HS-5 (cell line): ENCODE results near the gene BFSP2.
"Not testable (repeated sequence)": the region's sequence is repeated elsewhere in the genome, so short reads cannot be mapped to it uniquely, and the experiment has no call there.

Experiments
- DNase-seq: peaks from one replicate; pipeline ENCODE4 v3.0.0-alpha.2; 2012; ENCODE audit warnings: low read depth

Gene BFSP2

GRCh38 chr3:133482474-133482873 is 82.6 kb downstream of the BFSP2 start:
- not testable (repeated sequence) for DNase-seq

DNA sequence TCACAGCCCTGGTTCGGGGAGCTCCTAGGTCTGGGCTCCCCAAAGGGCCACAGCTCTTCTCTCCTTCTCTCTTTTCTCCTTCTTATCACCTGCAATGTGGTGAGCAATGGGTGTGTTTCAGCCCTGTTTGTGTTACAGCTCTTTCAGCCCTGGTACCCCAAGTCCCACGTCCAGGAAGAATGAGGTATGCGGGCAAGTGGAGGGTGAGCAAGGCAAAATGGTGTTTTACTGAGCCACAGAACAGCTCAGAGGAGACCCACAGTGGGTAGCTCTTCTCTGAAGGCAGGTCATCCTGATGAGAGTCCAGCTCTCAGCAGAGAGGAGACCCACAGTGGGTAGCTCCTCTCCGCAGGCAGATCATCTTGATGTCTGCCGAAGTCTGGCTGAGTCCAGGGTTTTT is 86.8 kb downstream of the BFSP2 start:
- no peak for DNase-seq

DNA sequence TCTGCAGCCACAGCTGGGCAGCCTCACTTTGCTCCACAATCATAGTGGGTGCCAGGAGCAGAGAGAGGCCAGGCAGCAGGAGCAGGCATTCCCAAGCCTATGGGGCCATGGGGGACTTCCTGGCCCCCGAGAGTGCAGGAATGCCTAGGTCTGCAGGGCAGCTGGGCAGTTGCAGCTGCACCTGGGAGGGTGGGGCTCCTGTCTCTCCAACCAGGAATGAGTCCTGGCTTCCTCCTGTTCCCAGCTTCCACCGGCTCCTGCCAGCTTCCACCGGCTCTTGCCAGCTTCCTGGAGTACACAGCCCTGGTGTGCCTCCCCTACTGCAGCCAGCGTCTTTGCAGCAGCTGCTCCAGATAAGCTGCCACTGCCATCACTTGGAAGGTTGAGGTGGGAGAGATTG is 87.3 kb downstream of the BFSP2 start:
- no peak for DNase-seq

- no peak for DNase-seq
These were observed 88.2 kb downstream of the BFSP2 start for GRCh38 chr3:133487920-133488540.

- DNase-seq: no peak
These were observed 89.0 kb downstream of the BFSP2 start for GRCh38 chr3:133488785-133489367.

- no peak for DNase-seq
These were observed 89.7 kb downstream of the BFSP2 start for GRCh38 chr3:133489466-133490085.

GRCh38 chr3:133490468-133491351 is 90.9 kb downstream of the BFSP2 start:
- no peak for DNase-seq

DNA sequence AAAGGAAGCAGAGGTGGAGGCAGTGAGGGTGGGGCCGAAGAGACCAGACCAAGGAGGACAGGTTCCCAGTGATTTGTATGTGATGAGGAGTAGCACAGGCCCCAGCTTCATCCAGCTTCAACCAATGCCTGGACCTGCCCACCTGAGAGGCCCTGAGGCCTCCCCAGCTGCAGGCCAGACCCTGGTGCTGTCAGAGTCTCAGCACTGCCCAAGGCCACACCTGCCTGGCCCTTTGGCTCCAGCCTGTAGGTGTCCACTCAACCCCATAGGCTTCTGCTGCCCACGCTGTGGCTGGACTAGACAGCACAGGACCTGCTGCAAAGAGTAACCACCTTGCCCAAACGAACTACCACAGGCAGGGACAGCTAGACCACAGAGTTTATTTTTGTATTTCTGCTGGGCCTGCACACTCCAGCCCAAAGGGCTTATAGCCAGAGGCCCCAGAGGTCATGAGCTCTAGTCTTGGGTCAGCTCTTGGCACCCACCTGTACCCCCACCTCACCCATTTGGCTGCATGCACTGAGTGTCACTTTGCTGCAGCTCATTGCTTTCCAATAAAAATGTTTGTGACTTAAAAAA is 91.7 kb downstream of the BFSP2 start:
- no peak for DNase-seq

DNA sequence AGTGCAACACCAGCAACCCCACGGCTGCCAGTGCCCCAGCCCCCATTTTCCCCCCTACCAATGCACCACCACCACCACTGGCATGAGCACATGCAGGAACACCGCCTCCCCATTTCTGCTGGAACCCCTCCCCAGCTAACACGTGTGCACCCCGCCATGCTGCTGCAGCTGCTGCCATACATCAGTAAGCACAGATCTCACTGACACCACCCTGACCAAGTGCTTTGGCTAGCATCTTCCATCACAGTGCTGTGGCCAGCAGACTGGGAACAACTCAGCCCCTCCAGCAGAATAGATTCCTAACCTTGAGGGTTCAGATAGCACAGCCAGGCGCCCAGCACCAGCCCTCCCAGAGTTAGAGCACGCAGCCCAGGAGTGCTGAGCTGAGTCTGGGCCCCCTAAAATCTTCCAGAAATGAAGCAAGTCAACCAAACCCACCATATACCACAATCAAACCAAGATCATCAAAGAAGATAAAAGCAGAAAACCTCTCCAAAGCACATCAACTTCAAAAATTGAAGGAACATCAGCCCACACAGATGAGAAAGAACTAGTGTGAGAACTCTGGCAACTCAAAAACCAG is 92.4 kb downstream of the BFSP2 start:
- no peak for DNase-seq

DNA sequence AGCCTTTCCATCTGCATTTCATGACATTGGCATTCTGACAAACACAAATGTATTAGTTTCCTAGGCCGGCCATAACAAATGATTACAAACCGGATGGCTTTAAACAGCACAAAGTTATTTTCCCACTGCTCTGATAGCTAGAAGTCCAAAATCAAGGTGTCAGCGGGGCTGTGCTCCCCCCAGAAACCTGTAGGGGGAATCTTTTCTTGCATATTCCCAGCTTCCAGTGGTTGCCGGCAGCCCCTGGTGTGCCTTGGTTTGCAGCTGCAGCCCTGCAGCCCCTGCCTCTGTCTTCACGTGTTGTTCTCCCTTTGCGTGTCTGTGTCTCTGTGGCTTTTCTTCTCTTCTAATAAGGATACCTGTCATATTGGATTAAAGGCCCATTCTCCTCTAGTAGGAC is 94.6 kb downstream of the BFSP2 start:
- DNase-seq: no peak

GRCh38 chr3:133502542-133502941 is 102.7 kb downstream of the BFSP2 start:
- not testable (repeated sequence) for DNase-seq

GRCh38 chr3:133503409-133503808 is 103.6 kb downstream of the BFSP2 start:
- DNase-seq: no peak

DNA sequence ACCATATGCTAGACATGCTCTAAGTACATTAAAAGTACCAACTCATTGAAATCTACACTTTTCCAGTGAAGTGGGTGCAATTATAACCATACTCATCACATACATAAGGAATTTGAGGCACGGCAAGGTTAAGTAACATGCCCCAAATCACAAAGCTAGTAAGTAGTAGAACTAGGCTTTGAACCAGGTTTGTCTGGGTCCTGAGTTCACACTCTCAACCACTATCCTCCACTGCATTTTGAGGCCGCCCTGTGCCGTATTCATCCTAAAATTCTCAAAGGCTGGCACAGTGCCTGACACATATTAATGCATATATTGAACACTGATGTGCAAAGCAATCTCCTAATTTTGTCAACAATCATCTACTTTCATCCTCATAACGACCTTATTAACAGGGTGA is 104.9 kb downstream of the BFSP2 start:
- no peak for DNase-seq

DNA sequence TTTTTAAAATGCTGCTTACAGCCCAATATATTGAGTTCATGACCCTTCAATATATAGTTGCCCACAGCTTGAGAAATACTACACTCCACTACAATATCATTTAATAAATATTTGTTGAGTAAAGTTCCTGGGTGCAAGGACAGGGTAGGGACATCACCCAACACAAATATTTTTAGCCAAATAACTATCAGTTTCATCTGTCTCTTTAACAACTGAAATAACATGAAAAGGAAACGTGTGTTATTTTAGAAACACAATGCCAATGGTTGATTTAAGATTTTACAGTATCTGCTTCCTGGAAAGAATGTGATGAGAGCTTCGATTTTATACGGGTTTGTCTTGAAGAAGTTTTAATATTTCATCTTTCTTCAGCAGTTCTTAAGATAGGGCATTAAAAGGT is 106.0 kb downstream of the BFSP2 start:
- DNase-seq: no peak

- DNase-seq: no peak
These were observed 106.5 kb downstream of the BFSP2 start for GRCh38 chr3:133506215-133506901.

GRCh38 chr3:133509488-133509887 is 109.6 kb downstream of the BFSP2 start:
- no peak for DNase-seq

- DNase-seq: no peak
These were observed 112.7 kb downstream of the BFSP2 start for GRCh38 chr3:133512416-133513089.

- no peak for DNase-seq
These were observed 114.6 kb downstream of the BFSP2 start for GRCh38 chr3:133514418-133514817.

DNA sequence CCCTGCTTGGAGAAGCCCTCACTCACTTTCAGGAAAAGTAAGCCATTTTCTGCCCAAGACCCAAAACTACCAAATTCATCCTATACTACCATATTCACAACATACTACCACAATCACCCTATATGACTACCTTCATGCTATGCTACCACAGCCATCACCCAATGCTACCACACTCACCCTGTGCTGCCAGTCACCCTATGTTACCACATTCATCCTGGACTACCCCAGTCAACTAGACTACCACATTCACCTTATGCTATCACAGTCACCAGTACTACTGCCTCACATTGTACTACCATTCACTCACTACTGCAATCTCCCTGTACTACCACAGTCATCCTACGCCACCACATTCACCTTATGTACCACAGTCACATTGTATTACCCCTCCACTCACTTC is 115.3 kb downstream of the BFSP2 start:
- DNase-seq: no peak

DNA sequence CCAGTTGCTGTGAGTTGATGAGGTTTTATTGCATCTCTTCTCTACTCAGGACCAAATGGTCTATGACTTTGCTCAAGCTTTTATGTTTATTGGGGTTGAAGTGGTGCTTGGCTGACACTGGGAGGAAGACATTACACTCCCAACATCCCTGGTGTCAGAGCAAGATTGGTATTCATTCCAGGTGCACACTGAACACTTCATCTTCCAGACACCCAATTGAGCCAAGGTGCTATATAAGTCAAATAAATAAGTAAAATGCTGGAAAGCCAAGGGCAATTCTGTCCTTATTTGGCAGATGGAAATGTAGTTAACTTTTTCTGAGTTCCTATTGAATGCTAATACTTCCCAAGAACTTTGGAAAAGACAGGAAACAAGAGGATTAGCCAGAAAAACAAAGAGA is 120.4 kb downstream of the BFSP2 start:
- no peak for DNase-seq

DNA sequence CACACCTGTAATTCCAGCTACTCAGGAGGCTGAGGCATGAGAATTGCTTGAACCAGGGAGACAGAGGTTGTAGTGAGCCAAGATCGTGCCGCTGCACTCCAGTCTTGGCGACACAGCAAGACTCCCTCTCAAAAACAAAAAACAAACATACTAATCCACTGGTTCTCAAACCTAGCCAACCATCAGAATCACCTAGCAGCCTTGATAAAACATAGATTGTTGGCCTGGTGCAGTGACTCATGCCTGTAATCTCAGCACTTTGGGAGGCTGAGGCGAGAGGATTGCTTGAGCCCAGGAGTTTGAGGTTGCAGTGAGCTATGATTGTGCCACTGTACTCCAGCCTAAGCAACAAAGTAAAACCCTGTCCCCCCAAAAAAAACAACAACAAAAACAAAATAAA is 121.1 kb downstream of the BFSP2 start:
- DNase-seq: not testable (repeated sequence)
